Fibroblast of skin of left biceps (primary cell): ENCODE measurements around the gene SOX12.

ENCODE experiments used
- DNase-seq, 2 experiments: peaks; one replicate each; pipeline ENCODE4 v3.0.0-alpha.2; 2013; ENCODE audit warnings: low read depth in 2 of 2

The SOX12 gene

DNA sequence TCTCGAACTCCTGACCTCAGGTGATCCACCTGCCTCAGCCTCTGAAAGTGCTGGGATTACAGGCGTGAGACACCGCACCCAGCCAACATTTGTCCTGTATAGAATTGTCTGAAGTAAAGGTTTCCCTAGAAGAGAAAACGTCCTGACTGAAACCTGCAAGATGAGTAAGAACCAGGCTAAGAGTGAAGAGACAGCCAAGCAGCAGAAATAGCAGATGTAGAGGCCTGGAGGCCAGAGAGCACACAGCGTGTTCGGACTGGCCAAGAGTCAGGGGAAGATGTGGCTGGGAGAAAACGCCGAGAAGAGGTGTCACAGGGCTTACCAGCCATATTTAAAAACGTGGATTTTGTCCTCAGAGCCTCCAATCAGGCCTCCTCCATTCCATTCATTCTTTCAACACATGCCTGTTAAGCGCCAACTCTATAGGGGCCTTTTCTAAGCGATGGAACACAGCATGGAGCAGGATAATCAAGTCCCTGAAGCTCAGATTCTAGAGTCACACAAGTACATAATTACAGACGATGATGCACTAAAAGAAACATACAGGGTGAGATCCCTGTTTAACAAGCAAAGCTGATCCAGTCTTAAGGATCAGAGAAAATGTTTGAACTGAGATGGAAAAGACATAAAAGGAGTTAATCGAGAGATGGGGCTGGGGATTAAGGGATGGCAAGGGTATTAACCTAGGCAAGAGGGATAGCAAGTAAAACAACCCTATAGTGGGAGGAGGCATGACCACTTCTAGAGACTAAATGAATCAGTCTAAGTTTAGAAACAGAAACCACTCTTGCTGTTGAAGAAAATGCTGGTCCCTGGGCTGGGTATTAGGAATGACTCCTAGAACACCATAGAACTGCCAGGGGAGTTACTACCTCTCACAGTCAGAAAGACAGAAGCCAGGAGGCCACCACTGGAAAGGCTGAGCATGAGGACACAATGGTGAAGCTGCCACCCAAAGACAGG lies 23.2 kb upstream of the SOX12 start:
- DNase-seq = no peak

DNA sequence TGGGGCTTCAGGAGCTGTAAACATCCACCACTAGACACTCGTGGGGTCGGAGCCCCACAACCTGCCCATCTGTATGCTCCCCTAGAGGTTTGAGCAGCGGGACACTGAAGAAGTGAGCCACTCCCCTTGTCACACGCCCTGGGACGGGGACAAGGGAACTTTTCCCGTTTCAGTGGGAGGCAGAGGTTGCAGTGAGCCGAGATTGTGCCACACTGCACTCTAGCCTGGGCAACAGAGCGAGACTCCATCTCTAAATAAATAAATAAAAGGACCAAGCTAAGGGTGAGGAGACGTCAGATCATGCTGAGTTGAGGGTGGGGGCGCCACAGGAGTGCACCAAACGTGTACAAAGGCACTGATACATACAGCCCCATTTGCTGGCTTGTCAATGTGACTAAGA lies 19.6 kb upstream of the SOX12 start:
- no peak for DNase-seq

DNA sequence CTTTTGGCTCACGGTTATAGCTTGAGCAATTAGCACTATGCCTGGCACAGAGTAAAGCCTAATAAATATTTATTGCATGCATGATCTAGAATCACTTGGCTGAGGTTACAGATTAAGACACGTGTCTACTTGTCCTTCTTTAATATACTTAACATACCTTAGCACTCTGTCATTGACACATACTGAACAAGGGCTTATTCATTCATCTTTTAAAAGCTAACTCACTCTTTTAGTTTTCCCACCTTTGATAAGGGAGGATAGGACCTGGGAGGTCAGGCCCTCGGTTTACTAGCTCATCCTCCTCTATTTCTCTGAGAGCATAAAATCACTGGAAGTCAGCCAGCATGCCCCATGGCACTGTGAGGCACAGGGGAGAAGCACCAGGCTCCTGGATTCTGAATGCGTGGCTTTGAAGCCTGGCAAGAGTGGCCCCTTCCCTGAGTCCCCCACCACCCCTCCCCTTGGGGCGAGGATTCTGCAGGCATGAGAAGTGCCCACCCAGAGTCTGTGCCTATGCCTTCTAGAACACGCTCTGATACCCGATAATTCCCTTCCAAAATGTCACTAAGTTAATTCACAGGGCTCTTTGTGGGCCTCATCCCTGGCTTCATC lies 16.8 kb upstream of the SOX12 start:
- DNase-seq = no peak

DNA sequence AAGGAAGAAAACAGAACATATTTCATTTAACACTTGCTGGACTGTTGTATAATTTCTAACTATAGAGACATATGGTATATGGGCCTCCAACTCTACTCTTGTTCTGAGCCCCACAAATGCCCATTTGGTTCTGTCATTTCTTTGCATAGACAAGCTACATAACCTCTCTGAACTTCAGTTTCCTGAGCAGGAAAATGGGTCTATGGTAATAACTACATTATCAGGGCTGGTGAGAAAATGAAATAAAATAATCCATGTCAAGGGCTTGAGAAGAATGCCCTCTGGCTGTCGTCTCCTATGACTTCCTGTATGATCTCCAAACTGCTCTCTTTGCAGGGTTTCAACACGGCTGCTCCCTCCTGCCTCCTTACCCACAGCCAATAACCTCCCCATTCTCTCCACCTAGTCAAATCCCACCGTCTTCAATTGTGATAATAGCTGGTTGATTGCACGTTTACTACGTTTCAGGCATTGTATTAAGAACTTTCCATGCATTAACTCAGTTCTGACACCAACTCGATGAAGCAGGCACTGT lies 16.0 kb upstream of the SOX12 start:
- no peak for DNase-seq

DNA sequence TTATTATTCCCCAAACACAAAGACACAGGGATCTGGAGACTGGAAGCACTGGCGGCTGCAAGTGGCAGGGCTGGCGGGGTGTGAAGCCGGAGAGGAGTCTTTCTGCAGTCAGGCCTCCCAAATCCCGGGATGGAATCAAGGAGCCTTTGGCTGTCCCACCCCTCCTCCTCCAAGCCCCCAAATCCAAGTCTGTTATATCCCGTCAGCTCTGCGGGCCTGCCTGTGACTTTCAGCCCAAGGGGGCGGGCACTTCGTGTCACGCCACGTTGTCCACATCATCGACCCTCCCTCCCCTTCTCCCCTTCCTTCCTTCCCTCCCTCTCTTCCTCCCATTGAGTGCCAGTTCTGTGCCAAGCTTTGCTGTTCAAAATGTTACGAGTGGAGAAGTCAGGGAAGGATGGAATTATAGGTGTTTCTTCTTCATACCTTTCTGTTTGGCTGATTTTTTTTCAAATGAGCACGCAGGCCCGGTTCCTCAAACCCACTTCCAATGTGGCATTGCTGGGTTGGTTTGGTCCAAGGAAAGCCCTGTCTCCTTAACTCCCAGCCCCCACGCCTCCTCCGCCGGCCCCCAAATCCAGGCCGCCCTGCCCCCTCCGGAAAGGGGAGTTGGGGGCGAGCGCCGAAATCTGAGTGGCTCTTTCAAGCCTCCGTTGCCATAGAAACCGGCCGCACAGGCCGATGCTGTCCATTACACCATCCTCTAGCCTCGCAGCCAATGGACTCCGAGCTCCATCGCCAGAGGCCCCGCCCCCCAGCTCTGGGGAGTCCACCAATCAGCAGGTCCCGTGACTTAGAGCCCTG lies 15.3 kb upstream of the SOX12 start:
- peak; percentile 99 for DNase-seq

DNA sequence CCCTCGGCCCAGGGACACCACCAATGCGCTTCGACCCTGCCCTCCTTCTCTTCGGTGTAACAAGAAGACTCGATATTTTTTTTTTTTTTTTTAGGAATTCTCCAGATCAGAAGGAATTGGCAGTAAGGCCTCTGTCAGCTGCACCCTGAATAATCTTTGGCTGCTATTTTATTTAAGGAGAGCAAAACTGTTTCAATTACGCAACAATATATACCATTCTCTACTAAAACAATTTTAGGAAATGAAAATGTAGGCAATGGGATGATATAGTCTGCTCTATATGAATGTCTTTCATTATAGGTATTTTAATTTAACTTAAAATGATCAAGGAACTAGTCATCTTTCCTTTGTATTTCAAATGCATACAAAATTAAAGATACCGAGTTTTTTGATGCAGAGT lies 14.7 kb upstream of the SOX12 start:
- DNase-seq = no peak

DNA sequence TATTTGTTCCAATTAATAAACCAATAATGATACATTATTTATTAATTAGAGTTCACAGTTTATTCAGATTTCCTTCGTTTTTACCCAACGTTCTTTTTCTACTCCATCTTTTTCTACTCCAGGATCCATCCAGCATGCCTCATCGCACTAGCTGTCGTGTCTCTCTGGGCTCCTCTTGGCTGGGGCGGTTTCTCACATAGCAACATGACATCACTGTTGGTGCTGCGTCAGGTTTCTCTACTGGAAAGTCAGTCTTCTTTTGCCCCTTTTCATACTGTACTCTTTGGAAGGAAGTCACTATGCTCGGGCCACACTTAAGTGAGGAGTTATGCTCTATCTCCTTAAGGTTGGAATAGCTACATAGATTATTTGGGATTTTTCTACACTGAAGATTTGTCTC lies 13.7 kb upstream of the SOX12 start:
- no peak for DNase-seq

DNA sequence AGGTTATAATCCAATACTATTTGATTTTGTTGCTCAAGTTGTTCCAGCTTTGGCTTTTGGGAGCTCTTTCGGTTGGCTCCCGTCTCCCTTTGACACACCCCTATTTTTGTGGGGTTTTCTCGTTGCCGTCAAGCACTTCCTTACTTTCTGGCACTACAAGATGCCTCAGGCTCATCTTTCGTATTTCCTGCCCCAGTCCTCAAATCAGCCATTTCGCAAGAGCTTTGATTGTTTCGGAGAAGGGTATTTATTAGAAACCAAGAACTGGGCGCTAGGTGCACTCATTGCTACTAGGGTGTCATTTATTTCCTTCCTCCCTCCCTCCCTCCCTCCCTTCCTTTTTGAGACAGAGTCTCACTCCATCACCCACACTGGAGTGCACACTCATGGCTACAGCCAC lies 13.3 kb upstream of the SOX12 start:
- no peak for DNase-seq

DNA sequence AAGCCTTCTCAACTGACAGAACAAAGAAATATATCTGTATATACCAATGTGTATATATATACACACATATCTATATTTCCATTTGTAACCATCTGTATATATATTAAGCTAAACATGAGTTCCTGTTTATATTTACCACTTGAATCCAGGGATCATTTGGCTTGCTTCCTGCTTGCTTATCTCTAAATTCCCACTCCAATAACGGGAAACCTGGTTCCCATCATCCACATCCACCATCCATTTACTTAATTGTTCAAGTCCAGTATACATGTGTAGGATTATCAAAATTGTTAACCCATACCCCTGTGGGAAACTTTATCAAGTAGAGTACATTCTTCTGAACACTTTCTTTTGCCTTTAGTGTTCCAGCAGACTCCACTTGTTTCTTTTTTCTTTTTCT lies 12.5 kb upstream of the SOX12 start:
- DNase-seq = no peak

DNA sequence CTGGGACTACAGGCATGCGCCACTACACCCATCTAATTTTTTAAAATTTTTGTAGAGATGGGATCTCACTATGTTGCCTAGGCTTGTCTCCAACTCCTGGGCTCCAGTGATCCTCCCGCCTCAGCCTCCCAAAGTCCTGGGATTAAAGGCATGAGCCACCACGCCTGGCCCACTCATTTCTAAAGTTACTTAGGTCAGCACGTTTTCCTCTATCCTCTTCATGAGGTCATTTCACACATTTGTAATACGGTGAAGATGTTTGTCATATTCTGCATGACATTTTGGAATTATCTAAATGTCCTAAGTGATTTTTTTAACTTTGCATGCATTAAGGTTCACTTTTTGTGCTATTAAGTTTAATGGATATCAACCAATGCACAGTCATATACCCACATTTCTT lies 11.9 kb upstream of the SOX12 start:
- no peak for DNase-seq

DNA sequence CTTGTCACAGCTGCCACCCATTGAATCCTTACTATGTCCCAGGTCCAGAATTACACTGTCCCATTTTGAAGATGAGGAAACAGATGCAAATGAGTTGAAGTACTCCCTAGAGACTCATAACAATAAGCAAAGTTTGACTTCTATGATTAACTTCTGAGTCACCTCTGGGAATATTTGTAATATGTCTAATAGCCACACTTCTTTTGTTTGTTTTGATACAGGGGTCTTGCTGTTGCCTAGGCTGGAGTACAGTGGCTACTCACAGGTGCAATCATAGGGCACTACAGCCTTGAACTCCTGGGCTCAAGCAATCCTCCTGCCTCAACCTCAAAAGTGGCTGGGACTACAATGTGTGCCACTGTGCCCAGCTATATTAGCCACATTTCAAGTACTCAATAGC lies 11.4 kb upstream of the SOX12 start:
- DNase-seq = no peak

DNA sequence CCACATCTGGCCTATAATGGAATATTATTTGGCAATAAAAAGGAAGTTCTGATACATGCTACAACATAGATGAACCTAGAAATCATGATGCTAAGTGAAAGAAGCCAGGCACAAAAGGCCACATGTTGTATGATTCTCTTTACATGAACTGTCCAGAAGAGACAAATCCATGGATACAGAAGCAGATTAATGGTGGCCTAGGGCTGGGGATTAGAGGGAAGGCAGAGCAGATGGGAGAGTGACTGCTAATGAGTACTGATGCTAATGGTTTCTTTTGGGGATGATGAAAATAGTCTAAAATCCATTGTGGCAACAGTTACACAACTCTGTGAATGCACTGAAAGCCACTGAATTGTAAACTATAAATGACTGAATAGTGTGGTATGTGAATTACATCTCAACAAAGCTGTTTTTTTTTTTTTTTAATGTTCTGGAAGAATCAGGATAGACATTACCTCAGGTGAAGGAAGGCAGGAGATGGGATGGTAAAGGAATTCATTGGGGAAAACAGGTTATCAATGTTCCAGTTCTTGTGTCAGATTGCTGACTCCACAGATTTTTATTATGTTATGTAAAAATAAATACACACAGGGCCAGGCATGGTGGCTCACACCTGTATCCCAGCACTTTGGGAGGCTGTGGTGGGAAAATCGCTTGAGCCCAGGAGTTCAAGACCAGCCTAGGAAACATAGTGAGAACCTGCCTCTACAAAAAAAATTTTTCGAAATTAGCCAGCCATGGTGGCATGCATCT lies 8.9 kb upstream of the SOX12 start:
- DNase-seq = peak in 1 of 2 experiments; percentile 19

DNA sequence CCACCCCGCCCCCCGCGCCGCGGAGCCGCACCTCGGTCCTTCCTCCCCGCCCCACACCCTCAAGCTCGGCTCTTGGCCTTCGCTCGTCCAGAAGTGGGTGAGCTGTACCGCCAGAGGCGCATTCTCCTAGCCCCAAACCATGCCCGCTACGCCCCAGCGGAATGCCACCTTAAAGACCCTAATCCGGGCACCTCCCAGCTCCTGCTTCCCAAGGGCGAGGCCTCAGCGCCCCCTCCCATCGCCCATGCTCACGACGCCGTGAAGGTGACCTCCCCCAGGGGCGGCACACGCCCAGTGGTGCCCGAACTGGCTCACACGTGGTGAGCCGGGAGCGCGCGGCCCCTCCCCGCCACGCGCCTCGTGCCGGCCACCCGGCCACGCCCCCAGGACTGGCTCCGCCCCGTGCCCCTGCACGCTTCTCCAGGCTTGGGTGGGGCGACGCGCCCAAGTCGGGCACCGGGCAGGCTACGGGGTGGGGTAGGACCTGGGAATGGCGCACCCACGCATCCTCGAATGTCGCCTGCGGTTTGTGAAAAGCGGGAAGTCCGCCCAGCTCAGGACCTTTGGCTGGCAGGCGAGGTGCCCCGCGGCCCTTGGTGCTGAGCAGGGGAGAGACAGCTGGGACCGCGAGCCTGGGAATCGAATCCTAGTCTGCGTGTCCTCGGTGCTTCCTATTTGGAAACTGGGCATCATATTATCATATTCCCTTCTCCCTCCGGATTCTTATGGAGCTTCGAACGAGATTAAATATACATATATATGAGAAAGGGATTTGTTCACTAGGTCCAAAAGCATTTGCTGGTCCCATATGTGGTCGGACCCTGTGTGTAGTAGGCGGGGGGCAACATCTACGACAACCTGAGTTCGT lies 941 bp upstream of the SOX12 start:
- peak in 1 of 2 experiments; percentile 53 for DNase-seq

DNA sequence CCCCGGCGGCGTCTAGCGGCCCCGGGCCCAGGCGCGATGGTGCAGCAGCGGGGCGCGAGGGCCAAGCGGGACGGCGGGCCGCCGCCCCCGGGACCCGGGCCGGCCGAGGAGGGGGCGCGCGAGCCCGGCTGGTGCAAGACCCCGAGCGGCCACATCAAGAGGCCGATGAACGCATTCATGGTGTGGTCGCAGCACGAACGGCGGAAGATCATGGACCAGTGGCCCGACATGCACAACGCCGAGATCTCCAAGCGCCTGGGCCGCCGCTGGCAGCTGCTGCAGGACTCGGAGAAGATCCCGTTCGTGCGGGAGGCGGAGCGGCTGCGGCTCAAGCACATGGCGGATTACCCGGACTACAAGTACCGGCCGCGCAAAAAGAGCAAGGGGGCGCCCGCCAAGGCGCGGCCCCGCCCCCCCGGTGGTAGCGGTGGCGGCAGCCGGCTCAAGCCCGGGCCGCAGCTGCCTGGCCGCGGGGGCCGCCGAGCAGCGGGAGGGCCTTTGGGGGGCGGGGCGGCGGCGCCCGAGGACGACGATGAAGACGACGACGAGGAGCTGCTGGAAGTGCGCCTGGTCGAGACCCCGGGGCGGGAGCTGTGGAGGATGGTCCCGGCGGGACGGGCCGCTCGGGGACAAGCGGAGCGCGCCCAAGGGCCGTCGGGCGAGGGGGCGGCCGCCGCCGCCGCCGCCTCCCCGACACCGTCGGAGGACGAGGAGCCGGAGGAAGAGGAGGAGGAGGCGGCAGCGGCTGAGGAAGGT lies 715 bp downstream of the SOX12 start:
- DNase-seq = no peak

DNA sequence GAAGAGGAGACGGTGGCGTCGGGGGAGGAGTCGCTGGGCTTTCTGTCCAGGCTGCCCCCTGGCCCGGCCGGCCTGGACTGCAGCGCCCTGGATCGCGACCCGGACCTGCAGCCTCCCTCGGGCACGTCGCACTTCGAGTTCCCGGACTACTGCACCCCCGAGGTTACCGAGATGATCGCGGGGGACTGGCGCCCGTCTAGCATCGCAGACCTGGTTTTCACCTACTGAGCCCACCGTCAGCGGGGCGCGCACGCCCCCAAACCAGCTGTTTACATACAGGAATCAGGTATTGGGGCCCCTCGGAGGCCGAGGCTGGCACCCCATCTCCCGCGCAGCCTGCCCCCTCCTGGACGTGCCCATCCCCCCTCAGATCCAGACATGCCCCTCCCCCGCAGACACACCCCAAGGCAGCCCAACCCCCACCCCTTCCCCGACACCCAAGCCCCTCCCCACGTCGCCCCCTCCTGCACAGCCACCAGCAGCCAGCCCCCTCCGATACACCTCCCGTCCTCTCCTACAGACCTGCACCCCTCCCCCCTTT lies 1.4 kb downstream of the SOX12 start:
- DNase-seq = no peak

DNA sequence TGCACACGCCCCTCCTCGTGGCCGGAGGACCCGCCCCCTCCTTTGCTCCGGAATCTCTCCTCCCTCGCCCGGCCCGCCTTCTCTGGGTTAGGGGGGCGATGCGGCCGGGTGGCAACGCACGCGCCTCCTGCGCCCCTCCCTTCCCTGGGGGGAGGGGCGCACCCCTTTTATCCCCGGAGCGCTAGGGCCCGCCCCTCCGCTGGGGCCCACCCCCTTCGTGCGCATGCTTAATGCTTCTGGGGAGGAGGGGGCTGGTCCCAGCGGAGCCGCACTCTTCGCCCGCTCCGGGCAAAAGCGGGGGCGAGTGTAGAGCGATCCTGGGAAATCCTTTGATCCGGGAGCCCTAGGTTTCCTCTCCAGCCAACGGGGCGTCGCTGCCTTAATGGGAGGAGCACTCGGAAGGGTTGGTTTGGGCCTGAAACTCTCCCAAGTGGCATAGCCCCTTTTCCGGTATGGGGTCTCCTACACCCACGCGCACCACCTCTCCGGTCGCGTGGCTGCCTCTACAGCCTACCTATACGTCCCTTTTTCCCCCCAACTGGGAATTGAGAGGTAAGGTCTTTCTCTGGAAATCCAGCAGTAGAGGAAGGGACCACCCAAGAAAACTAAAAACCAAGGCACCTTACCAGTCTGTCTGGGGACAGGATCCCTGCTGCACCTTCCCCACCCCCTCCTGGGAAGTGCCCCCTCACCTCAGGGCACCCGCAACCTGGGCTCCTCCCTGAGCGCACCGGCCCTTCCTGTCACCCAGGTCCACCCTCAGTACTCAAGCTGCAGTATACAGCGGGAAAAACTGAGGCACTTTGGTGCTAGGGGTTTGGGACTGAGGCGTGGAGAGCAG lies 2.1 kb downstream of the SOX12 start:
- peak; percentile 90 to 93 for DNase-seq

DNA sequence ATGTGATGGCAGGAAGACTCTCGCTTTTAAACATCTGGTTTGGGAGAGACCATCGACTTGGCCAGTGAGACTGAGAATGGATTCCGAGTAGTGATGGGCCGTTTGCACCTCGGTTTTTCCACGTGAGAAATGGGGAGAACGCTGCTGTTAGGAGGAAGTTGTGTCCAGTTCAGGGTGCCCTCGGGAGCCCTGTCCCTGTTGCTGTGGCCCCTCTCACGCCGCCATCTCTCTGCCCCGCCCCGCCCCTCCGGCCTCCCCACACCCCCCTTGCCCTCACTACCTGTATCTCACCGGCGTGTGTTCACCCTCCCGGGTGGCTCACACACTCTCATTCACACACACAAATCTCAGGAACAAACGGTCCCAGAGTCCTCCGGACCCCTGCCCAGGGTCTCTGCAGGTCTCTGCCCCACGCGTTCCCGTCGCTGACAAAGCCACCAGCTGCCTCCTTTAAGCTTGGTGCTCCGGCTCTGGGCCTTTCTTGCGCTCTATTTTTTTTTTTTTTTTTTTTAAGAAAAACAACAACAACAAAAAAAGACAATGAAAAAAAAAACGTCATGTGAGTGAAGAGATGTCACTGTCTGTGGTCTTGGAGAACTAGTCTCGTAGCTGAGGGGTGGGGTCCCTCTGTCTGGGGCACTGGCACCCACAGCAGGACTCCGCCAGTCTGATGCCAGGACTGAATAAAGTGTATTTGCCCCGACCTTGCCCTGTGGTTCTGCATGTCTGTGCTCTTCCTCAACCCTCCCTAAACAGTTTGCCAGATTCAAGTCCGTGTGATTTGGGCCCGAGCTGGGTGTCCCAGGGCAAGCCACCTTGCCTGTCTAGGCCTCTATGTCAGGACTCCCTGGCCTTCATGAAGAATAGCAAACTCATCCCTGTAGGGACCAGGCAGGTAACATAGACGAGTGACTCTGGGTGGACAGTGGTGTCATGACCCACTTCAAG lies 2.9 kb downstream of the SOX12 start:
- no peak for DNase-seq
